Measurements from ENCODE around the gene GPS1. TPM values are rescaled to one million over a fixed set of nuclear protein-coding genes. Genes with fewer than 3 reads are reported as not detected.

The GPS1 gene
- total and polyA plus RNA-seq, 9 of the 15 experiments (the other 6 are each of a cell fraction or from before 2014, with no cell fraction given), result 3.1 to 167 (median 69.9) TPM

GRCh38 chr17:82031885-82032627, 19.6 kb upstream of the GPS1 start (continued):
- TF ChIP-seq NBN (IDR thresholded peaks at IDR 0.05; ENCODE audit: low read depth) (no peak), CREB5 (CRISPR knock-in tag; IDR thresholded peaks at IDR 0.05) (no peak), SAP30 (IDR thresholded peaks at IDR 0.05; ENCODE audit: borderline replicate concordance, insufficient read depth, low read depth, low read length, poor library complexity, severe bottlenecking) (peak; percentile 68), MTA3 (IDR thresholded peaks at IDR 0.05; ENCODE audit: borderline replicate concordance) (peak; percentile 86), ZBTB34 (CRISPR knock-in tag; IDR thresholded peaks at IDR 0.05) (no peak), PURB (CRISPR knock-in tag; IDR thresholded peaks at IDR 0.05; ENCODE audit: low read depth) (no peak), C11orf30 (IDR thresholded peaks at IDR 0.05; ENCODE audit: low read depth) (no peak), ZZZ3 (IDR thresholded peaks at IDR 0.05) (no peak), CHD1 (IDR thresholded peaks at IDR 0.05; ENCODE audit: low read length) (peak; percentile 4), ETV1 (tag; conservative IDR thresholded peaks at IDR 0.05; ENCODE audit: low read depth) (no peak), BRF1 (IDR thresholded peaks at IDR 0.05; ENCODE audit: borderline replicate concordance, extremely low read depth, insufficient read length) (no peak), MAZ (CRISPR knock-in tag; conservative IDR thresholded peaks at IDR 0.05 in 1 of 2, IDR thresholded peaks at IDR 0.05 in 1 of 2) (peak; percentile 64 to 86), MCM5 (IDR thresholded peaks at IDR 0.05; ENCODE audit: low read depth) (no peak)
- TF ChIP-seq, protein P1, sequence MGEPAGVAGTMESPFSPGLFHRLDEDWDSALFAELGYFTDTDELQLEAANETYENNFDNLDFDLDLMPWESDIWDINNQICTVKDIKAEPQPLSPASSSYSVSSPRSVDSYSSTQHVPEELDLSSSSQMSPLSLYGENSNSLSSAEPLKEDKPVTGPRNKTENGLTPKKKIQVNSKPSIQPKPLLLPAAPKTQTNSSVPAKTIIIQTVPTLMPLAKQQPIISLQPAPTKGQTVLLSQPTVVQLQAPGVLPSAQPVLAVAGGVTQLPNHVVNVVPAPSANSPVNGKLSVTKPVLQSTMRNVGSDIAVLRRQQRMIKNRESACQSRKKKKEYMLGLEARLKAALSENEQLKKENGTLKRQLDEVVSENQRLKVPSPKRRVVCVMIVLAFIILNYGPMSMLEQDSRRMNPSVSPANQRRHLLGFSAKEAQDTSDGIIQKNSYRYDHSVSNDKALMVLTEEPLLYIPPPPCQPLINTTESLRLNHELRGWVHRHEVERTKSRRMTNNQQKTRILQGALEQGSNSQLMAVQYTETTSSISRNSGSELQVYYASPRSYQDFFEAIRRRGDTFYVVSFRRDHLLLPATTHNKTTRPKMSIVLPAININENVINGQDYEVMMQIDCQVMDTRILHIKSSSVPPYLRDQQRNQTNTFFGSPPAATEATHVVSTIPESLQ (CRISPR knock-in tag; IDR thresholded peaks at IDR 0.05), result 0 out of 2 replicates have a peak, but pooled peaks have one; percentile 44

Measured in K562 (cell line).